ENCODE measurements around the gene BANK1.

BANK1 gene

GRCh38 chr4:102022343-102022742 lies 231.8 kb downstream of the BANK1 start:
- no peak for DNase-seq (ENCODE audit: low read depth, low spot score)

DNA sequence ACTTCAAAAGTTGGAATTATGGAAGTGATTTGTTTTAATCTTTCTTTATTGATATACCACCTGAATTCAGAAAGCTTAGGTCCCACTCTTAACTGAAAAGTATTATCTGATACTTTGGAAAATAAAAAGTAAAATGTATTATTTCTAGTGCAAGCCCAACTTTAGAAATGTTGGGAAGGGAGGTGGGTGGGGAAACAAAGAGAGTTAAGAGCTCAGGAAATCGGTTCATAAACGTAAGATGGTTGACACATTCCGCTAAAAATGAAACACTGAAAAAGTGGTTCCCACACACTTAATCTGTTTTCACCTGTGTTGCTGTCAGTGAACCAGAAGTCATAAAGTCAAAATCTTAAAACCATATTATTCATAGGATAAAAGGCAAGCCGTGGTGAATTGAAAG lies 237.4 kb downstream of the BANK1 start:
- no peak for DNase-seq (ENCODE audit: low read depth, low spot score)

DNA sequence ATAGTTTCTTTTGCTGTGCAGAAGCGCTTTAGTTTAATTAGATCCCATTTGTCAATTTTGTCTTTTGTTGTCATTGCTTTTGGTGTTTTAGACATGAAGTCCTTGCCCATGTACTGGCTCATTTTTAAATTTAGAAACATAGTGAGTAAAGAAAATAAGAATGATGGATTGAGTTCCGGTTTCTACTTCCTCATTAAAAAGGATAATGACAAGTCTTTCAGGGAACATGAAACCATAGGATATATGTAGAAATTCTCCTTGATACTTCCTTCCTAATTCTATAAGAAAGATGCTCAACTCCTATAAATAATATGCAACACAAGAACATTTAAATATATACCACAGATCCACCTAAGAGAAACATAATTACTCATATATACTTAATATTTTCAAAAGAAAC lies 240.9 kb downstream of the BANK1 start:
- no peak for DNase-seq (ENCODE audit: low read depth, low spot score)

DNA sequence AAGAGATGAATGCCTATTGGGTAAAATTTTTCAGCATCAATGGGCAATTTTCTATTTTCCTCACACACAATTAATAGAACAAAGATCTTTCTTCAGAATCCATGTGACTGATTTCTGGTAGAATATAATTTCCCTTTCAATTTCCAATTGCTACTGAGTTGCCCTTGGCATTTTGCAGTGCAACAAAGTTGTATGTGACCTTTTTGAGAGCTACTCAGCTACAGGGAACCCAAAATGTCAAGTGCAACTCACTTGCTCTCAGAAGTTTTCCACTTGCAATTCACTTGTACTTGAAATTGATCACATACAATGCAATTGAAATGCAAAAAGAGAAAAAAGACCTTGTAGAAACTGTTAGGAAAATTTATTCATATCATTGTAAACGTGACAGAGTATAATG lies 245.5 kb downstream of the BANK1 start:
- DNase-seq (ENCODE audit: low read depth, low spot score) = no peak

DNA sequence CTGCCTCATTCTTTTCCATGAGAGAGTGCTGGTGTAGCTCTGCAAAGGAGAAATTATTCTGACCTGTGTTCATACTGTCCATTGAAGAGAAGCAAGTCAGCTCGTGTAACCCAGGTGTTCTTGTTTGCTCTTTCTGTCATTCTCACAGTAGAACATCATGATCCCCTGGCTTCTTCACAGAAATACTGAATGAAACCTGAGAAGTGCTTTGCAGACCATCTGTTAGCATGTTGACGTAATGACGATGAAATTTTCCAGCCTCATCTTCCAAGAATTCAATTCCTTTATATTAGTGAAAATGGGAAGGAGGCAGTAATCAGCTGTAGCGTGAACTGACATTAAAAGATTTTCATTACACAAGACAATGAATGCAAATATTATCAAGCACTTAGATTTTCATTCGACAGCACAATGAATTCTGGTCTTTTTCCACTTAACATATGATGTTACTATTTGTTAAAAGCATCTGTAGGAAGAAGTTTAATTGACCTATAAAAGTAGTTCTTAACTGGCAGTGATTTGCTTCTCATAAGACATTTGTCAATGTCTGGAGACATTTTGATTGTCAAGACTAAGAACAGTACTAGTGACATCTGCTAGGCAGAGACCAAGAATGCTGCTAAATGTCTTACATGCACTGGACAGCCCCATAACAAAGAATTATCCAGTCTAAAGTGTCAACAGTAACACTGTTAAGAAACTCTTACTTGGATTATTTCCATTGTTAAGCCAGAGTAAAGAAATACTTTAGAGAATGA lies 246.3 kb downstream of the BANK1 start:
- no peak for DNase-seq (ENCODE audit: low read depth, low spot score)

GRCh38 chr4:102037566-102037965 lies 247.0 kb downstream of the BANK1 start:
- DNase-seq (ENCODE audit: low read depth, low spot score) = no peak

GRCh38 chr4:102042871-102043802 lies 252.6 kb downstream of the BANK1 start:
- no peak for DNase-seq (ENCODE audit: low read depth, low spot score)

DNA sequence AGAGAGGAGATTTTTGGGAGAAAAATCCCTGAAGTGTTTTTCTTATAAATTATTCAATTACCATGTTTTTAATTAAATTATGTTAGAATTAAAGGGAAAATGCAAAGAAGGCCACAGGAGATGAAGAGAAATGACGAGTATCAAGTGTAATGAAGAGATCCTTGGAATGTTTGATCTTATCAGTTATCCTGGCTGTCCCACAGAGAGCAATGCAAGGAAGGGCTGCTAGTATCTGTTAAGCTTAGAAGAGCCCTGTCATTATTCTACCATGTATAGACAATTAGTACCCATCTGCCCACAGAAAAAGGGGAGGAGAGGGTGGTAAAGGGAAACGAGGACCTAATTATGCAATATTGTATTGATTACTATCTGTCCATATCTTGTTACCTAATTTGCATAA lies 257.1 kb downstream of the BANK1 start:
- no peak for DNase-seq (ENCODE audit: low read depth, low spot score)

- no peak for DNase-seq (ENCODE audit: low read depth, low spot score)
These were observed 265.3 kb downstream of the BANK1 start for GRCh38 chr4:102055805-102056204.

DNA sequence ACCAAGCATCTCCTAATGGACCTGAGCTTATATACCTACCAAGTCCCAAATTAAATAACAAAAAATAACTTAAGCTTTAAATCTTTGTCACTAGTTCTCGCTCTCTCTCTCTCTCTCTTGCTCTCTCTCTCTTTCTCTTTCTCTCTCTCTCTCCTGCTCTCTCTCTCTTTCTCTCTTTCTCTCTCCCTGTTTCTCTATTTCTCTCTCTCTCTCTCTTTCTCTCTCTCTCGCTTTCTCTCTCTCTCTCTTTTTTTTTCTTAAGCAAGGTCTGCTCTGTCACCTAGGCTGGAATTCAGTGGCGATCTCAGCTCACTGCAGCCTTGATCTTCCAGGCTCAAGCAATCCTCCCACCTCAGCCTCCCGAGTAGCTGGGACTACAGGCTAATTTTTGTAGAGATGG lies 266.6 kb downstream of the BANK1 start:
- DNase-seq (ENCODE audit: low read depth, low spot score) = no peak

GRCh38 chr4:102061133-102061532 lies 270.6 kb downstream of the BANK1 start:
- no peak for DNase-seq (ENCODE audit: low read depth, low spot score)

GRCh38 chr4:102064747-102065442 lies 274.4 kb downstream of the BANK1 start:
- DNase-seq (ENCODE audit: low read depth, low spot score) = no peak

- DNase-seq (ENCODE audit: low read depth, low spot score) = no peak
These were observed 286.1 kb downstream of the BANK1 start for GRCh38 chr4:102076622-102077021.

DNA sequence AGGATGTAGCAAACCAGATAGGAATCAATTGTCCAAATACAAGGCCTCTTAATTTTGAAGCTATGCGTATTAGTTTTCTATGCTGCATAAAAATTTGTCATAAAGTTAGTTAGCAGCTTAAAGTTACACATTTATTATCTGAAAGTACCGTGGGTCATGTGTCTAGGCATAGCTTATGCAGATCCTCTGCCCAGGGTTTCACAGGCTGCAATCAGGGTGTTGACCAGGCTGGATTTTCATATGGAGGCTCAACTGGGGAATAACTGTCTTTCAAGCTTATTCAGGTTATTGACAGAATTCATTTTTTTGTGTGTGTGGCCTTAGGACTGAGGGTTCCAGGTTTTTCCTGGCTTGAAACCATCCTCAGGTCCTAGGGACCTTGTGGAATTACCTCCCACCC lies 289.7 kb downstream of the BANK1 start:
- DNase-seq (ENCODE audit: low read depth, low spot score) = no peak

- no peak for DNase-seq (ENCODE audit: low read depth, low spot score)
These were observed 299.5 kb downstream of the BANK1 start for GRCh38 chr4:102089850-102090621.

- no peak for DNase-seq (ENCODE audit: low read depth, low spot score)
These were observed 301.1 kb downstream of the BANK1 start for GRCh38 chr4:102091656-102092055.

- DNase-seq (ENCODE audit: low read depth, low spot score) = no peak
These were observed 304.0 kb downstream of the BANK1 start for GRCh38 chr4:102094481-102094880.

GRCh38 chr4:102103368-102103767 lies 312.8 kb downstream of the BANK1 start:
- no peak for DNase-seq (ENCODE audit: low read depth, low spot score)

DNA sequence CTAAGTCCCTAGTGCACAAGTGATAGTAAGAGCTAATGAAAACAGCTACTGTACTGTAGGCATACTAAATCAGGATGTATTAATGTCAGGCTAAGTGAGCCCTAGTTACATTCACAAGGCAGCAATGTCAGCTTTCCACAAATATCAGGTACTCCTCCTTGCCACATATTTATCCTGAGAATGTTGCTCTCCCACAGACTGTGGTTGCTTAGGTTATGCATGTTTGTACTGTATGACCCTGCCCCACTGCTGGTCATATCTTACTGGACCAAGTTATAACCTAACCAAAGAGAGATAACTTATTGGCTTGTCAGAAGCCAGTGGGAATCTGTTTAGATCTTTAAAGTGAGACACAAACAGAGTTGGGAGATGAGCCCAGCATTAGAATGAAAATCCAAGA lies 313.7 kb downstream of the BANK1 start:
- DNase-seq (ENCODE audit: low read depth, low spot score) = no peak

DNA sequence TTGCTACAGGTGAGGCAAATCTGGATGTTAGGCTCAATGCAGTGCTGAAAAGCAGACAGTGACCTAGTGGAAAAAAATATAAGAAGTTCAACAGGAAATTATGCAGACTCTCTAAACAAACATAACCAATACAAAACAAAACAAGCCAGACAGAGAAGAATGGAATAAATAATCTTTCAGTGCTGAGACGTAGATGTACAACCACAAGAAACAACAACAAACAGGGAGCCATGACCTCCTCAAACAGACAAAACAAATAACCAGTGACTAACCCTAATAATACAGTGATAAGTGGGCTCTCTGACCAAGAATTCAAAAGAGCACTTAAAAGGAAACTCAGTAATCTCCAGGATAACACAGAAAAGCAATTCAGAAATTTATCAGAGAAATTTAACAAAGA lies 315.5 kb downstream of the BANK1 start:
- DNase-seq (ENCODE audit: low read depth, low spot score) = no peak

DNA sequence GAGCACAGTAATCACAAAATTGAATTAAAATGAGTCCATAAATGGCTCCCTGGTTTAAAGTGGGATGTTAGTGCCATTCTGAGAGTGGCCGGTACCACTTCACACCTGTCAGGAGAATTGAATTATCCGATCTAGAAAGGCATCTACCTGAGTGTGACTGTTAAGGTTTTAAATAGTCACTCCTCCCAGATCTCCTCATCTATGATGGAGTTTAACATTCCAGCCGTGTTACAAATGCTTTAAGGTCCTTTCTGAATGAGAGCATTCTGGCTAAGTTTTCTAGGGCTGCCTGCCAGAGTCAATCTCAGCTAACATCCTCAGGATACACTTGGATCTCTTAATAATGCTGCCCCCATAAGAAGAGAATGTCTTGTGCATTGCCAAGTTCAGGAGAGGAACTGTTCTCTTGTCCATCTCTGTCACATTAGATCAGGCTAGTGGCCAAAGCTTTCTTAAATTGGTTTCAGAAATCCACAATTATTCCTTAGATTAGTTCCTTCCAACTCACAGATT lies 323.6 kb downstream of the BANK1 start:
- DNase-seq (ENCODE audit: low read depth, low spot score) = no peak

Measured in ELF-1 (cell line).